Measurements from ENCODE around the gene LCN15.

DNA sequence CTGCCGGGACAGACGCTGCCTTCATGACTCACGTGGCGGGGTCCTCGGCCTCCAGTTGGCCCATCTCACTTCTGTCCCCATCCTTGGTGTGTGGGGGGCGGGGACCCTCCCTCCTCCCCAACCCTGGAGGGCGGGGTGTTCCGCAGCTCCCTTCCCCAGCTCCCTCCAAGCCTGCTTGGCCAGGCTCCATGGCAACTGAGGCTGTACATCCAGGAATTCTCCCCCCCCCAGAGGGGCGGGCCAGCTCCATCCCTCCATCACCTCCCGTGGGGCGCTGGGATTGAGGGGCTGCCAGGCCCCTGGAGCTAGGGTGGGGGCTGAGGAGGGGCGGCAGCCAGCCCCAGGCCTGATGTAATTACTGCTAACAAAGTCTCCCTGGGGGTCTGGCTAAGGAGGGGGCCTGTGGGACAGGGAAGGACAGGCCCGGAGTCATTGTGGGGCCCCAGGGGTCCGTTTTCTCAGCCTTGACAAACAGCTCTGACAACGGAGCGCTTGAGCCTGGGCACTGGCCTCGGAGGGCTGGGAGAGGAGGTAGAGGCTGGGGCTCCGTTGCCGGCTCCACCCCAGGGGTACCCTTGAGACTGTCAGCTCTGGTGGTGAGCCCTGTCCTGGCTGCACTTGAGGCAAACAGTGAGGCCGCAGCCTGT is 43.9 kb downstream of the LCN15 start:
- TF ChIP-seq, protein P1, sequence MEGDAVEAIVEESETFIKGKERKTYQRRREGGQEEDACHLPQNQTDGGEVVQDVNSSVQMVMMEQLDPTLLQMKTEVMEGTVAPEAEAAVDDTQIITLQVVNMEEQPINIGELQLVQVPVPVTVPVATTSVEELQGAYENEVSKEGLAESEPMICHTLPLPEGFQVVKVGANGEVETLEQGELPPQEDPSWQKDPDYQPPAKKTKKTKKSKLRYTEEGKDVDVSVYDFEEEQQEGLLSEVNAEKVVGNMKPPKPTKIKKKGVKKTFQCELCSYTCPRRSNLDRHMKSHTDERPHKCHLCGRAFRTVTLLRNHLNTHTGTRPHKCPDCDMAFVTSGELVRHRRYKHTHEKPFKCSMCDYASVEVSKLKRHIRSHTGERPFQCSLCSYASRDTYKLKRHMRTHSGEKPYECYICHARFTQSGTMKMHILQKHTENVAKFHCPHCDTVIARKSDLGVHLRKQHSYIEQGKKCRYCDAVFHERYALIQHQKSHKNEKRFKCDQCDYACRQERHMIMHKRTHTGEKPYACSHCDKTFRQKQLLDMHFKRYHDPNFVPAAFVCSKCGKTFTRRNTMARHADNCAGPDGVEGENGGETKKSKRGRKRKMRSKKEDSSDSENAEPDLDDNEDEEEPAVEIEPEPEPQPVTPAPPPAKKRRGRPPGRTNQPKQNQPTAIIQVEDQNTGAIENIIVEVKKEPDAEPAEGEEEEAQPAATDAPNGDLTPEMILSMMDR (IDR thresholded peaks at IDR 0.05), result no peak
- no peak for TF ChIP-seq POLR2A (IDR thresholded peaks at IDR 0.05)

All from gastroesophageal sphincter (tissue), 3 donors.